ENCODE results near the gene KBTBD4. TPM values are rescaled to one million over a fixed set of nuclear protein-coding genes. Genes with fewer than 3 reads are reported as not detected.

KBTBD4 gene
- total and polyA plus RNA-seq, 2 of the 13 experiments (the other 11 are each of a cell fraction or from before 2014, with no cell fraction given): 8.5 to 12.8 TPM

- TF ChIP-seq HNF1A (IDR thresholded peaks at IDR 0.05; ENCODE audit: low read depth) (no peak), HNF1A (CRISPR knock-in tag; IDR thresholded peaks at IDR 0.05; ENCODE audit: borderline replicate concordance) (no peak), NBN (conservative IDR thresholded peaks at IDR 0.05) (no peak), ZNF484 (CRISPR knock-in tag; IDR thresholded peaks at IDR 0.05; ENCODE audit: borderline replicate concordance, low read depth) (no peak), TFDP1 (CRISPR knock-in tag; IDR thresholded peaks at IDR 0.05; ENCODE audit: borderline replicate concordance) (no peak), ZBTB39 (CRISPR knock-in tag; IDR thresholded peaks at IDR 0.05) (no peak), BORCS8-MEF2B (CRISPR knock-in tag; IDR thresholded peaks at IDR 0.05) (no peak), ZNF839 (CRISPR knock-in tag; IDR thresholded peaks at IDR 0.05; ENCODE audit: borderline replicate concordance) (no peak), KAT2B (IDR thresholded peaks at IDR 0.05; ENCODE audit: borderline replicate concordance, low read depth, low read length) (no peak), FOXP1 (IDR thresholded peaks at IDR 0.05) (no peak), FOXP1 (CRISPR knock-in tag; IDR thresholded peaks at IDR 0.05) (no peak), ZNF326 (CRISPR knock-in tag; IDR thresholded peaks at IDR 0.05; ENCODE audit: borderline replicate concordance) (no peak), HHEX (CRISPR knock-in tag; IDR thresholded peaks at IDR 0.05) (no peak), ZNF629 (CRISPR knock-in tag; conservative IDR thresholded peaks at IDR 0.05) (no peak)
- TF ChIP-seq, protein P1, sequence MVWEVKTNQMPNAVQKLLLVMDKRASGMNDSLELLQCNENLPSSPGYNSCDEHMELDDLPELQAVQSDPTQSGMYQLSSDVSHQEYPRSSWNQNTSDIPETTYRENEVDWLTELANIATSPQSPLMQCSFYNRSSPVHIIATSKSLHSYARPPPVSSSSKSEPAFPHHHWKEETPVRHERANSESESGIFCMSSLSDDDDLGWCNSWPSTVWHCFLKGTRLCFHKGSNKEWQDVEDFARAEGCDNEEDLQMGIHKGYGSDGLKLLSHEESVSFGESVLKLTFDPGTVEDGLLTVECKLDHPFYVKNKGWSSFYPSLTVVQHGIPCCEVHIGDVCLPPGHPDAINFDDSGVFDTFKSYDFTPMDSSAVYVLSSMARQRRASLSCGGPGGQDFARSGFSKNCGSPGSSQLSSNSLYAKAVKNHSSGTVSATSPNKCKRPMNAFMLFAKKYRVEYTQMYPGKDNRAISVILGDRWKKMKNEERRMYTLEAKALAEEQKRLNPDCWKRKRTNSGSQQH (CRISPR knock-in tag; IDR thresholded peaks at IDR 0.05; ENCODE audit: low read depth): 0 out of 2 replicates have a peak, but pooled peaks have one; percentile 31
- TF ChIP-seq, protein P2, sequence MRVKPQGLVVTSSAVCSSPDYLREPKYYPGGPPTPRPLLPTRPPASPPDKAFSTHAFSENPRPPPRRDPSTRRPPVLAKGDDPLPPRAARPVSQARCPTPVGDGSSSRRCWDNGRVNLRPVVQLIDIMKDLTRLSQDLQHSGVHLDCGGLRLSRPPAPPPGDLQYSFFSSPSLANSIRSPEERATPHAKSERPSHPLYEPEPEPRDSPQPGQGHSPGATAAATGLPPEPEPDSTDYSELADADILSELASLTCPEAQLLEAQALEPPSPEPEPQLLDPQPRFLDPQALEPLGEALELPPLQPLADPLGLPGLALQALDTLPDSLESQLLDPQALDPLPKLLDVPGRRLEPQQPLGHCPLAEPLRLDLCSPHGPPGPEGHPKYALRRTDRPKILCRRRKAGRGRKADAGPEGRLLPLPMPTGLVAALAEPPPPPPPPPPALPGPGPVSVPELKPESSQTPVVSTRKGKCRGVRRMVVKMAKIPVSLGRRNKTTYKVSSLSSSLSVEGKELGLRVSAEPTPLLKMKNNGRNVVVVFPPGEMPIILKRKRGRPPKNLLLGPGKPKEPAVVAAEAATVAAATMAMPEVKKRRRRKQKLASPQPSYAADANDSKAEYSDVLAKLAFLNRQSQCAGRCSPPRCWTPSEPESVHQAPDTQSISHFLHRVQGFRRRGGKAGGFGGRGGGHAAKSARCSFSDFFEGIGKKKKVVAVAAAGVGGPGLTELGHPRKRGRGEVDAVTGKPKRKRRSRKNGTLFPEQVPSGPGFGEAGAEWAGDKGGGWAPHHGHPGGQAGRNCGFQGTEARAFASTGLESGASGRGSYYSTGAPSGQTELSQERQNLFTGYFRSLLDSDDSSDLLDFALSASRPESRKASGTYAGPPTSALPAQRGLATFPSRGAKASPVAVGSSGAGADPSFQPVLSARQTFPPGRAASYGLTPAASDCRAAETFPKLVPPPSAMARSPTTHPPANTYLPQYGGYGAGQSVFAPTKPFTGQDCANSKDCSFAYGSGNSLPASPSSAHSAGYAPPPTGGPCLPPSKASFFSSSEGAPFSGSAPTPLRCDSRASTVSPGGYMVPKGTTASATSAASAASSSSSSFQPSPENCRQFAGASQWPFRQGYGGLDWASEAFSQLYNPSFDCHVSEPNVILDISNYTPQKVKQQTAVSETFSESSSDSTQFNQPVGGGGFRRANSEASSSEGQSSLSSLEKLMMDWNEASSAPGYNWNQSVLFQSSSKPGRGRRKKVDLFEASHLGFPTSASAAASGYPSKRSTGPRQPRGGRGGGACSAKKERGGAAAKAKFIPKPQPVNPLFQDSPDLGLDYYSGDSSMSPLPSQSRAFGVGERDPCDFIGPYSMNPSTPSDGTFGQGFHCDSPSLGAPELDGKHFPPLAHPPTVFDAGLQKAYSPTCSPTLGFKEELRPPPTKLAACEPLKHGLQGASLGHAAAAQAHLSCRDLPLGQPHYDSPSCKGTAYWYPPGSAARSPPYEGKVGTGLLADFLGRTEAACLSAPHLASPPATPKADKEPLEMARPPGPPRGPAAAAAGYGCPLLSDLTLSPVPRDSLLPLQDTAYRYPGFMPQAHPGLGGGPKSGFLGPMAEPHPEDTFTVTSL (CRISPR knock-in tag; IDR thresholded peaks at IDR 0.05; ENCODE audit: borderline replicate concordance): no peak
Observed at GRCh38 chr11:47551086-47551485, 27.7 kb downstream of the KBTBD4 start (continued).
